ENCODE results near the gene IFNAR1. TPM values are rescaled to one million over a fixed set of nuclear protein-coding genes. Genes with fewer than 3 reads are reported as not detected.
"Not testable (repeated sequence)": the region's sequence is repeated elsewhere in the genome, so short reads cannot be mapped to it uniquely, and the experiment has no call there.

IFNAR1 gene
- polyA plus RNA-seq, 1 donor from 2014 or later, result 93.6 TPM

- peaks cover 2 to 14% (median 9%) of the 10 kb centered on the region in 3 donors for H3K9me3 Mint-ChIP-seq
- peaks cover 3% of the 10 kb centered on the region for H3K27me3 Mint-ChIP-seq
- peak overlapping the region in 1 of 3 donors; percentile 78 for H3K27ac Mint-ChIP-seq
- H3K36me3 Mint-ChIP-seq, result no peaks in the 10 kb centered on the region
- no peak overlapping the region for H3K4me3 Mint-ChIP-seq
- peaks cover 31 to 45% (median 42%) of the 10 kb centered on the region in 3 donors for H3K4me1 Mint-ChIP-seq
Observed at GRCh38 chr21:33369586-33369985, 44.8 kb downstream of the IFNAR1 start.

- Mint-ChIP-seq H3K27me3 (peaks cover 5% of the 10 kb centered on the region), H3K9me3 (peaks cover 2 to 14% (median 9%) of the 10 kb centered on the region in 3 donors), H3K27ac (peak overlapping the region in 2 of 3 donors; percentile 78 to 81), H3K4me1 (peaks cover 37 to 48% (median 47%) of the 10 kb centered on the region in 3 donors), H3K36me3 (no peaks in the 10 kb centered on the region), H3K4me3 (peak overlapping the region in 2 of 4 donors; percentile 0 to 45)
Observed at GRCh38 chr21:33370305-33370704, 45.5 kb downstream of the IFNAR1 start.

- peaks cover 6% of the 10 kb centered on the region for H3K27me3 Mint-ChIP-seq
- H3K4me1 Mint-ChIP-seq, result peaks cover 39 to 52% (median 51%) of the 10 kb centered on the region in 3 donors
Observed at GRCh38 chr21:33371366-33371765, 46.6 kb downstream of the IFNAR1 start.

GRCh38 chr21:33372582-33372981 is 47.8 kb downstream of the IFNAR1 start:
- H3K27ac Mint-ChIP-seq, result no peak overlapping the region

More at GRCh38 chr21:33371366-33371765, 46.6 kb downstream of the IFNAR1 start:
- Mint-ChIP-seq H3K27ac (peak overlapping the region in 2 of 3 donors; percentile 48 to 71), H3K4me3 (peak overlapping the region in 1 of 4 donors; percentile 34), H3K36me3 (no peaks in the 10 kb centered on the region), H3K9me3 (peaks cover 2 to 14% (median 6%) of the 10 kb centered on the region in 3 donors)

GRCh38 chr21:33373451-33373850 is 48.7 kb downstream of the IFNAR1 start:
- Mint-ChIP-seq H3K4me1 (peaks cover 32 to 50% (median 41%) of the 10 kb centered on the region in 3 donors), H3K36me3 (no peaks in the 10 kb centered on the region), H3K9me3 (peaks cover 0 to 1% (median 0%) of the 10 kb centered on the region in 3 donors), H3K4me3 (peak overlapping the region; percentile 56 to 92 (median 87)), H3K27me3 (peaks cover 6% of the 10 kb centered on the region), H3K27ac (peak overlapping the region; percentile 94 to 99 (median 95))

More at GRCh38 chr21:33372582-33372981, 47.8 kb downstream of the IFNAR1 start:
- Mint-ChIP-seq H3K27me3 (peaks cover 6% of the 10 kb centered on the region), H3K4me3 (no peak overlapping the region), H3K36me3 (no peaks in the 10 kb centered on the region), H3K9me3 (peaks cover 0 to 5% (median 1%) of the 10 kb centered on the region in 3 donors), H3K4me1 (peaks cover 39 to 53% (median 50%) of the 10 kb centered on the region in 3 donors)

GRCh38 chr21:33374080-33374449 is 49.3 kb downstream of the IFNAR1 start:
- Mint-ChIP-seq H3K4me1 (peaks cover 34 to 50% (median 43%) of the 10 kb centered on the region in 3 donors), H3K27ac (peak overlapping the region; percentile 94 to 99 (median 95)), H3K9me3 (no peaks in the 10 kb centered on the region), H3K4me3 (peak overlapping the region; percentile 56 to 92 (median 87)), H3K36me3 (peaks cover 1% of the 10 kb centered on the region), H3K27me3 (peaks cover 6% of the 10 kb centered on the region)

- Mint-ChIP-seq H3K4me3 (peak overlapping the region; percentile 56 to 92 (median 87)), H3K4me1 (peaks cover 35 to 53% (median 42%) of the 10 kb centered on the region in 3 donors)
Observed at GRCh38 chr21:33374450-33375096, 49.8 kb downstream of the IFNAR1 start.

GRCh38 chr21:33375101-33375644 is 50.4 kb downstream of the IFNAR1 start:
- Mint-ChIP-seq H3K4me1 (peaks cover 41 to 57% (median 43%) of the 10 kb centered on the region in 3 donors), H3K36me3 (peaks cover 1% of the 10 kb centered on the region), H3K27ac (peak overlapping the region in 2 of 3 donors; percentile 73 to 99), H3K27me3 (peaks cover 6% of the 10 kb centered on the region), H3K9me3 (no peaks in the 10 kb centered on the region), H3K4me3 (peak overlapping the region; percentile 14 to 92 (median 70))

More at GRCh38 chr21:33374450-33375096, 49.8 kb downstream of the IFNAR1 start:
- peaks cover 1% of the 10 kb centered on the region for H3K36me3 Mint-ChIP-seq
- H3K27me3 Mint-ChIP-seq, result peaks cover 6% of the 10 kb centered on the region
- H3K27ac Mint-ChIP-seq, result peak overlapping the region; percentile 94 to 99 (median 95)
- H3K9me3 Mint-ChIP-seq, result no peaks in the 10 kb centered on the region

- peaks cover 42 to 59% (median 45%) of the 10 kb centered on the region in 3 donors for H3K4me1 Mint-ChIP-seq
- H3K27ac Mint-ChIP-seq, result peak overlapping the region in 1 of 3 donors; percentile 34
- H3K36me3 Mint-ChIP-seq, result peaks cover 1% of the 10 kb centered on the region
- H3K27me3 Mint-ChIP-seq, result peaks cover 4% of the 10 kb centered on the region
- H3K4me3 Mint-ChIP-seq, result peak overlapping the region in 2 of 4 donors; percentile 8 to 44
- no peaks in the 10 kb centered on the region for H3K9me3 Mint-ChIP-seq
Observed at GRCh38 chr21:33377221-33377920, 52.6 kb downstream of the IFNAR1 start.

GRCh38 chr21:33378081-33378480 is 53.3 kb downstream of the IFNAR1 start:
- peak overlapping the region in 1 of 3 donors; percentile 22 for H3K27ac Mint-ChIP-seq
- no peaks in the 10 kb centered on the region for H3K9me3 Mint-ChIP-seq
- H3K27me3 Mint-ChIP-seq, result peaks cover 4% of the 10 kb centered on the region
- peak overlapping the region in 1 of 4 donors; percentile 44 for H3K4me3 Mint-ChIP-seq
- peaks cover 1% of the 10 kb centered on the region for H3K36me3 Mint-ChIP-seq
- H3K4me1 Mint-ChIP-seq, result peaks cover 47 to 66% (median 48%) of the 10 kb centered on the region in 3 donors

GRCh38 chr21:33379934-33380333 is 55.2 kb downstream of the IFNAR1 start:
- not testable (repeated sequence) for H3K9me3 Mint-ChIP-seq, H3K27me3 Mint-ChIP-seq, H3K36me3 Mint-ChIP-seq
- Mint-ChIP-seq H3K4me3 (peak overlapping the region in 3 of 4 donors; percentile 80 to 87 (median 82)), H3K4me1 (peaks cover 39 to 65% (median 52%) of the 10 kb centered on the region in 3 donors), H3K27ac (peak overlapping the region; percentile 92 to 98 (median 95))

GRCh38 chr21:33380483-33380998 is 55.8 kb downstream of the IFNAR1 start:
- Mint-ChIP-seq H3K4me1 (peaks cover 33 to 59% (median 47%) of the 10 kb centered on the region in 3 donors), H3K36me3 (peaks cover 1% of the 10 kb centered on the region), H3K9me3 (no peaks in the 10 kb centered on the region), H3K27me3 (no peaks in the 10 kb centered on the region), H3K4me3 (peak overlapping the region; percentile 59 to 87 (median 81)), H3K27ac (peak overlapping the region; percentile 92 to 98 (median 95))

- not testable (repeated sequence) for H3K9me3 Mint-ChIP-seq, H3K27me3 Mint-ChIP-seq, H3K36me3 Mint-ChIP-seq
- Mint-ChIP-seq H3K27ac (peak overlapping the region; percentile 92 to 98 (median 95)), H3K4me1 (peaks cover 31 to 58% (median 47%) of the 10 kb centered on the region in 3 donors), H3K4me3 (peak overlapping the region; percentile 59 to 93 (median 81))
Observed at GRCh38 chr21:33381381-33381780, 56.6 kb downstream of the IFNAR1 start.

GRCh38 chr21:33383056-33383888 is 58.5 kb downstream of the IFNAR1 start:
- no peaks in the 10 kb centered on the region for H3K27me3 Mint-ChIP-seq
- H3K27ac Mint-ChIP-seq, result peak overlapping the region; percentile 92 to 98 (median 95)
- H3K36me3 Mint-ChIP-seq, result peaks cover 1% of the 10 kb centered on the region
- peak overlapping the region; percentile 72 to 93 (median 80) for H3K4me3 Mint-ChIP-seq
- H3K9me3 Mint-ChIP-seq, result peaks cover 0 to under 1% (median 0%) of the 10 kb centered on the region in 3 donors
- H3K4me1 Mint-ChIP-seq, result peaks cover 34 to 57% (median 48%) of the 10 kb centered on the region in 3 donors

All from IgD-negative memory B cell (primary cell).